ENCODE measurements around the gene FAM131A.

- TF ChIP-seq CTCF (IDR thresholded peaks at IDR 0.05) (no peak), POLR2A (IDR thresholded peaks at IDR 0.05) (no peak), POLR2AphosphoS5 (IDR thresholded peaks at IDR 0.05) (no peak), EP300 (IDR thresholded peaks at IDR 0.05) (no peak)
Observed at GRCh38 chr3:184335291-184335660, 2.1 kb upstream of the FAM131A start.
